ENCODE results near the gene DDIT3. TPM values are rescaled to one million over a fixed set of nuclear protein-coding genes. Genes with fewer than 3 reads are reported as not detected.
"Not testable (repeated sequence)": the region's sequence is repeated elsewhere in the genome, so short reads cannot be mapped to it uniquely, and the experiment has no call there.

The DDIT3 gene
- total and polyA plus RNA-seq, 5 donors = 21.8 to 54.6 (median 22.3) TPM

GRCh38 chr12:57507796-57508195 lies 12.5 kb downstream of the DDIT3 start:
- H3K4me3 ChIP-seq (ENCODE audit: low read length); DNase-seq; H3K4me1 ChIP-seq (ENCODE audit: control insufficient read depth, insufficient read depth, low read length); H3K27me3 ChIP-seq (ENCODE audit: control insufficient read depth, insufficient read depth); ATAC-seq; H3K9me3 ChIP-seq (ENCODE audit: control insufficient read depth, low read length); H3K27ac ChIP-seq (ENCODE audit: low read length); intact Hi-C loops (cut with DNase I): not testable (repeated sequence)
- 97% methylated on average over 19 of the region's 28 CpGs for WGBS

- intact Hi-C loops (cut with DNase I); H3K4me1 ChIP-seq (ENCODE audit: control insufficient read depth, insufficient read depth, low read length); DNase-seq; H3K9me3 ChIP-seq (ENCODE audit: control insufficient read depth, low read length); ATAC-seq; H3K4me3 ChIP-seq (ENCODE audit: low read length); H3K27me3 ChIP-seq (ENCODE audit: control insufficient read depth, insufficient read depth); H3K27ac ChIP-seq (ENCODE audit: low read length): not testable (repeated sequence)
- 95% methylated on average over 4 of the region's 4 CpGs for WGBS
Observed at GRCh38 chr12:57506541-57506940, 13.8 kb downstream of the DDIT3 start.

GRCh38 chr12:57502311-57502969 lies 17.9 kb downstream of the DDIT3 start:
- ATAC-seq; H3K27me3 ChIP-seq (ENCODE audit: control insufficient read depth, insufficient read depth); H3K4me1 ChIP-seq (ENCODE audit: control insufficient read depth, insufficient read depth, low read length); intact Hi-C loops (cut with DNase I); H3K4me3 ChIP-seq (ENCODE audit: low read length); H3K27ac ChIP-seq (ENCODE audit: low read length); H3K9me3 ChIP-seq (ENCODE audit: control insufficient read depth, low read length); DNase-seq: not testable (repeated sequence)
- WGBS = 96% methylated on average over 22 of the region's 22 CpGs

GRCh38 chr12:57500213-57500612 lies 20.1 kb downstream of the DDIT3 start:
- Histone ChIP-seq H3K27ac (ENCODE audit: low read length) (no peak overlapping the region), H3K4me3 (ENCODE audit: low read length) (no peak overlapping the region), H3K9me3 (ENCODE audit: control insufficient read depth, low read length) (no peaks in the 10 kb centered on the region), H3K4me1 (ENCODE audit: control insufficient read depth, insufficient read depth, low read length) (no peaks in the 10 kb centered on the region), H3K27me3 (ENCODE audit: control insufficient read depth, insufficient read depth) (no peaks in the 10 kb centered on the region)
- 96% methylated on average over 11 of the region's 11 CpGs for WGBS
- no peak for DNase-seq
- ATAC-seq = no peak
- intact Hi-C loops (cut with DNase I) = no loop called here

- ATAC-seq = no peak
- no peak overlapping the region for H3K4me3 ChIP-seq (ENCODE audit: low read length)
Observed at GRCh38 chr12:57498571-57498970, 21.7 kb downstream of the DDIT3 start.

GRCh38 chr12:57498132-57498502 lies 22.2 kb downstream of the DDIT3 start:
- Histone ChIP-seq H3K4me1 (ENCODE audit: control insufficient read depth, insufficient read depth, low read length) (no peaks in the 10 kb centered on the region), H3K4me3 (ENCODE audit: low read length) (no peak overlapping the region), H3K27ac (ENCODE audit: low read length) (no peak overlapping the region), H3K27me3 (ENCODE audit: control insufficient read depth, insufficient read depth) (no peaks in the 10 kb centered on the region), H3K9me3 (ENCODE audit: control insufficient read depth, low read length) (no peaks in the 10 kb centered on the region)
- DNase-seq (peak in 1 of 3 donors; percentile 38), ATAC-seq (peak in 1 of 2 donors; percentile 40)
- 86% methylated on average over 9 of the region's 9 CpGs for WGBS
- intact Hi-C loops (cut with DNase I) = no loop called here

More at GRCh38 chr12:57498571-57498970, 21.7 kb downstream of the DDIT3 start:
- intact Hi-C loops (cut with DNase I) = no loop called here
- DNase-seq = no peak
- WGBS = 96% methylated on average over 4 of the region's 4 CpGs
- H3K9me3 ChIP-seq (ENCODE audit: control insufficient read depth, low read length) = no peaks in the 10 kb centered on the region
- H3K27ac ChIP-seq (ENCODE audit: low read length) = no peak overlapping the region
- H3K27me3 ChIP-seq (ENCODE audit: control insufficient read depth, insufficient read depth) = no peaks in the 10 kb centered on the region
- no peaks in the 10 kb centered on the region for H3K4me1 ChIP-seq (ENCODE audit: control insufficient read depth, insufficient read depth, low read length)

GRCh38 chr12:57497223-57498131 lies 22.8 kb downstream of the DDIT3 start:
- no peak overlapping the region for H3K4me3 ChIP-seq (ENCODE audit: low read length)
- no peaks in the 10 kb centered on the region for H3K4me1 ChIP-seq (ENCODE audit: control insufficient read depth, insufficient read depth, low read length)
- ATAC-seq (no peak), DNase-seq (no peak)
- no peaks in the 10 kb centered on the region for H3K27me3 ChIP-seq (ENCODE audit: control insufficient read depth, insufficient read depth)
- no peaks in the 10 kb centered on the region for H3K9me3 ChIP-seq (ENCODE audit: control insufficient read depth, low read length)
- intact Hi-C loops (cut with DNase I) = no loop called here
- 94% methylated on average over 12 of the region's 12 CpGs for WGBS
- no peak overlapping the region for H3K27ac ChIP-seq (ENCODE audit: low read length)

GRCh38 chr12:57496822-57497221 lies 23.5 kb downstream of the DDIT3 start:
- no peaks in the 10 kb centered on the region for H3K27me3 ChIP-seq (ENCODE audit: control insufficient read depth, insufficient read depth)
- no peaks in the 10 kb centered on the region for H3K4me1 ChIP-seq (ENCODE audit: control insufficient read depth, insufficient read depth, low read length)
- ATAC-seq = no peak
- DNase-seq = no peak
- intact Hi-C loops (cut with DNase I) = no loop called here
- no peak overlapping the region for H3K27ac ChIP-seq (ENCODE audit: low read length)
- no peaks in the 10 kb centered on the region for H3K9me3 ChIP-seq (ENCODE audit: control insufficient read depth, low read length)
- no peak overlapping the region for H3K4me3 ChIP-seq (ENCODE audit: low read length)

GRCh38 chr12:57495051-57495701 lies 25.1 kb downstream of the DDIT3 start:
- intact Hi-C loops (cut with DNase I); ATAC-seq: not testable (repeated sequence)
- WGBS = 97% methylated on average over 45 of the region's 48 CpGs

GRCh38 chr12:57491393-57492280 lies 28.7 kb downstream of the DDIT3 start:
- Histone ChIP-seq H3K27ac (ENCODE audit: low read length) (no peak overlapping the region), H3K4me3 (ENCODE audit: low read length) (no peak overlapping the region), H3K27me3 (ENCODE audit: control insufficient read depth, insufficient read depth) (no peaks in the 10 kb centered on the region), H3K4me1 (ENCODE audit: control insufficient read depth, insufficient read depth, low read length) (peaks cover 5% of the 10 kb centered on the region), H3K9me3 (ENCODE audit: control insufficient read depth, low read length) (no peaks in the 10 kb centered on the region)
- DNase-seq (no peak), ATAC-seq (no peak)
- WGBS = 91% methylated on average over 15 of the region's 15 CpGs
- intact Hi-C loops (cut with DNase I) = no loop called here

More at GRCh38 chr12:57495051-57495701, 25.1 kb downstream of the DDIT3 start:
- not testable (repeated sequence) for H3K4me3 ChIP-seq (ENCODE audit: low read length); H3K9me3 ChIP-seq (ENCODE audit: control insufficient read depth, low read length); H3K27ac ChIP-seq (ENCODE audit: low read length); H3K27me3 ChIP-seq (ENCODE audit: control insufficient read depth, insufficient read depth); DNase-seq; H3K4me1 ChIP-seq (ENCODE audit: control insufficient read depth, insufficient read depth, low read length)

All from right cardiac atrium (tissue), 5 donors.